PC-9 (cell line): ENCODE results near the gene CYFIP2. TPM values are rescaled to one million over a fixed set of nuclear protein-coding genes. Genes with fewer than 3 reads are reported as not detected.

Source experiments
- BruUV-seq: library from RNA; stranded (reverse); fragments of 400-500 nt; replicated peaks from 2 replicates; lab custom pipeline; 2021; lab: Mats Ljungman, UMichigan
- CTCF ChIA-PET: fragments of 300-600 bp; sonication (Branson Sonifier 250); formaldehyde crosslinking; loops from one replicate; lab custom pipeline; 2022; ENCODE audit warnings: antibody characterized with exemption; lab: Charles Lee
- POLR2A ChIA-PET: fragments of 300-600 bp; sonication (Branson Sonifier 250); formaldehyde crosslinking; loops from one replicate; lab custom pipeline; 2022; ENCODE audit warnings: antibody characterized with exemption; ENCODE audit not compliant: unreplicated experiment; lab: Charles Lee
- DNase-seq, 2 experiments: peaks; one replicate each; pipeline versions ENCODE4 v3.0.0 to v3.0.0-alpha.2; 2015 to 2022; ENCODE audit warnings: mixed read lengths in 1 of 2
- H2AFZ ChIP-seq: fragments of 200-600 bp; sonication (generic); 2 replicates; pipeline ENCODE4 v1.8.1; 2017; ENCODE audit warnings: antibody characterized with exemption
- H3F3A ChIP-seq: fragments of 200-600 bp; sonication (generic); 2 replicates; pipeline ENCODE4 v1.8.1; 2017; ENCODE audit warnings: antibody characterized with exemption, mild to moderate bottlenecking, low read depth; ENCODE audit not compliant: insufficient read depth
- H3K27ac ChIP-seq: fragments of 200-600 bp; sonication (generic); 2 replicates; pipeline ENCODE4 v1.6.1; 2016; ENCODE audit warnings: mixed run types
- H3K27me3 ChIP-seq: fragments of 200-600 bp; sonication (generic); 2 replicates; pipeline ENCODE4 v1.6.1; 2016; ENCODE audit warnings: low read depth, mixed run types; ENCODE audit not compliant: insufficient read depth
- H3K36me3 ChIP-seq: fragments of 200-600 bp; sonication (generic); 2 replicates; pipeline ENCODE4 v1.6.1; 2016; ENCODE audit warnings: low read depth, mixed run types
- H3K4me1 ChIP-seq: fragments of 200-600 bp; sonication (generic); replicated peaks from 2 replicates; pipeline ENCODE4 v1.6.1; 2016; ENCODE audit warnings: mixed run types; ENCODE audit not compliant: insufficient read depth
- H3K4me2 ChIP-seq: fragments of 200-600 bp; sonication (generic); 2 replicates; pipeline ENCODE4 v1.6.1; 2017; ENCODE audit warnings: mixed run types
- H3K4me3 ChIP-seq: fragments of 200-600 bp; sonication (generic); 2 replicates; pipeline ENCODE4 v1.6.1; 2016; ENCODE audit warnings: mixed run types
- H3K79me2 ChIP-seq: fragments of 200-600 bp; sonication (generic); 2 replicates; pipeline ENCODE4 v1.6.1; 2017; ENCODE audit warnings: low read depth, mixed run types
- H3K9me2 ChIP-seq: fragments of 200-600 bp; sonication (generic); 2 replicates; pipeline ENCODE4 v1.8.1; 2017; ENCODE audit warnings: mild to moderate bottlenecking; ENCODE audit not compliant: insufficient read depth
- H3K9me3 ChIP-seq: fragments of 200-600 bp; sonication (generic); 2 replicates; pipeline ENCODE4 v1.8.1; 2016; ENCODE audit warnings: low read depth; ENCODE audit not compliant: insufficient read depth
- H4K20me1 ChIP-seq: fragments of 200-600 bp; sonication (generic); 2 replicates; pipeline ENCODE4 v1.8.1; 2017; ENCODE audit not compliant: insufficient read depth
- CTCF ChIP-seq: fragments of 200-600 bp; sonication (generic); conservative IDR thresholded peaks from 2 replicates; pipeline ENCODE4 v1.6.1; 2017; ENCODE audit warnings: mixed run types, antibody characterized with exemption, mild to moderate bottlenecking, moderate library complexity
- EZH2 ChIP-seq: fragments of 200-600 bp; sonication (generic); IDR thresholded peaks from 2 replicates; pipeline ENCODE4 v1.8.0; 2017; ENCODE audit warnings: antibody characterized with exemption, low read depth
- intact Hi-C: fragments of 100-400 bp; cut with micrococcal nuclease; formaldehyde crosslinking; loops from one replicate; pipeline ENCODE4 v1.10.0; 2022; ENCODE audit not compliant: unreplicated experiment
- total RNA-seq: library from RNA; stranded (reverse); gene quantifications from 2 replicates; pipeline ENCODE4 v1.2.3, GENCODE V29; 2021

CYFIP2 gene
- total RNA-seq, 1 experiment from 2014 or later: not detected

GRCh38 chr5:157311595-157311994 is 45.7 kb downstream of the CYFIP2 start:
- ChIA-PET POLR2A (no interaction called here), CTCF (no interaction called here)
- intact Hi-C loops: loop anchor here (5.0 kb wide), 1 partner anchor 164 kb away; no protein-coding TSS in a partner anchor
- Histone ChIP-seq H3K79me2 (no peaks in the 10 kb centered on the region), H3F3A (no peaks in the 10 kb centered on the region), H3K4me1 (no peaks in the 10 kb centered on the region), H3K36me3 (no peaks in the 10 kb centered on the region), H4K20me1 (no peaks in the 10 kb centered on the region), H2AFZ (no peak overlapping the region), H3K4me2 (no peak overlapping the region), H3K4me3 (no peak overlapping the region), H3K27ac (no peak overlapping the region), H3K27me3 (peaks cover 34% of the 10 kb centered on the region), H3K9me3 (no peaks in the 10 kb centered on the region), H3K9me2 (no peaks in the 10 kb centered on the region)
- no peak for TF ChIP-seq EZH2
- no peak for TF ChIP-seq CTCF
- BruUV-seq: no TSS peak
- DNase-seq: no peak

GRCh38 chr5:157312492-157312891 is 46.6 kb downstream of the CYFIP2 start:
- intact Hi-C loops: loop anchor here (1.0 to 5.0 kb wide), 2 partner anchors 59 to 165 kb away; no protein-coding TSS in a partner anchor
- Histone ChIP-seq H2AFZ (no peak overlapping the region), H3K36me3 (no peaks in the 10 kb centered on the region), H3K79me2 (no peaks in the 10 kb centered on the region), H3K9me2 (no peaks in the 10 kb centered on the region), H3K27me3 (peaks cover 36% of the 10 kb centered on the region), H3K4me2 (no peak overlapping the region), H3K27ac (no peak overlapping the region), H3K4me3 (no peak overlapping the region), H4K20me1 (no peaks in the 10 kb centered on the region), H3F3A (no peaks in the 10 kb centered on the region), H3K9me3 (no peaks in the 10 kb centered on the region), H3K4me1 (no peaks in the 10 kb centered on the region)
- no peak for DNase-seq
- ChIA-PET POLR2A (no interaction called here), CTCF (no interaction called here)
- BruUV-seq: no TSS peak
- TF ChIP-seq EZH2: no peak
- peak; percentile 63 for TF ChIP-seq CTCF

GRCh38 chr5:157322581-157322980 is 56.7 kb downstream of the CYFIP2 start:
- Histone ChIP-seq H4K20me1 (no peaks in the 10 kb centered on the region), H3K4me1 (no peaks in the 10 kb centered on the region), H3K9me2 (no peaks in the 10 kb centered on the region), H3K36me3 (no peaks in the 10 kb centered on the region), H3F3A (no peaks in the 10 kb centered on the region), H3K27ac (no peak overlapping the region), H2AFZ (no peak overlapping the region), H3K9me3 (no peaks in the 10 kb centered on the region), H3K27me3 (peaks cover 41% of the 10 kb centered on the region), H3K4me3 (no peak overlapping the region), H3K4me2 (no peak overlapping the region), H3K79me2 (no peaks in the 10 kb centered on the region)
- TF ChIP-seq EZH2 (no peak), CTCF (no peak)
- DNase-seq: no peak
- BruUV-seq: no TSS peak
- ChIA-PET CTCF (no interaction called here), POLR2A (no interaction called here)
- intact Hi-C loops: loop anchor here (10.0 kb wide), 1 partner anchor 642 kb away; no protein-coding TSS in a partner anchor
